ENCODE measurements around the gene GNAO1.

DNA sequence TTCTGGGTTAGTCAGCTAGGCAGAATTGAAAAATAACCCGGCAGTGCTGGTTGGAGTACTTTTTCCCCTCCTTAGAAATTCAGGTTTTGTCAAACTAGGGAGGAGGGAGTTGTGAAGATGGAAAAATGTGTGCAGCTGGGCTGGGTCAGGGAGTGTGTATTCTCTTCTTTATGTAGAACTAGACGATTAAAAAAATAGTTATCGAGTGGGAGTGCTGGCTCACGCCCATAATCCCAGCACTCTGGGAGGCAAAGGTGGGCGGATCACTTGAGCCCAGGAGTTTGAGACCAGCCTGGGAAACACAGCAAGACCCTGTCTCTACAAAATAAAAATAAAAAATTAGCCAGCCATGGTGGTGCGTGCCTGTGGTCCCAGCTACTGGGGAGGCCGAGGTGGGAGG, 106.4 kb downstream of the GNAO1 start:
- TF ChIP-seq, protein P1, sequence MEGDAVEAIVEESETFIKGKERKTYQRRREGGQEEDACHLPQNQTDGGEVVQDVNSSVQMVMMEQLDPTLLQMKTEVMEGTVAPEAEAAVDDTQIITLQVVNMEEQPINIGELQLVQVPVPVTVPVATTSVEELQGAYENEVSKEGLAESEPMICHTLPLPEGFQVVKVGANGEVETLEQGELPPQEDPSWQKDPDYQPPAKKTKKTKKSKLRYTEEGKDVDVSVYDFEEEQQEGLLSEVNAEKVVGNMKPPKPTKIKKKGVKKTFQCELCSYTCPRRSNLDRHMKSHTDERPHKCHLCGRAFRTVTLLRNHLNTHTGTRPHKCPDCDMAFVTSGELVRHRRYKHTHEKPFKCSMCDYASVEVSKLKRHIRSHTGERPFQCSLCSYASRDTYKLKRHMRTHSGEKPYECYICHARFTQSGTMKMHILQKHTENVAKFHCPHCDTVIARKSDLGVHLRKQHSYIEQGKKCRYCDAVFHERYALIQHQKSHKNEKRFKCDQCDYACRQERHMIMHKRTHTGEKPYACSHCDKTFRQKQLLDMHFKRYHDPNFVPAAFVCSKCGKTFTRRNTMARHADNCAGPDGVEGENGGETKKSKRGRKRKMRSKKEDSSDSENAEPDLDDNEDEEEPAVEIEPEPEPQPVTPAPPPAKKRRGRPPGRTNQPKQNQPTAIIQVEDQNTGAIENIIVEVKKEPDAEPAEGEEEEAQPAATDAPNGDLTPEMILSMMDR (conservative IDR thresholded peaks at IDR 0.05 in 1 of 2, IDR thresholded peaks at IDR 0.05 in 1 of 2; ENCODE audit: extremely low read depth in 1 of 2, insufficient read depth in 1 of 2, low read depth in 1 of 2, low read length in 2 of 2): no peak
- no peak for TF ChIP-seq EZH2 (IDR thresholded peaks at IDR 0.05; ENCODE audit: borderline replicate concordance, low read length)
